Activated CD4-positive, alpha-beta T cell treated with anti-CD3 and anti-CD28 coated beads, Interleukin-2, amount 50 U/mL, for 1 hour (primary cell): ENCODE data around the gene A2M.
"Not testable (repeated sequence)": the region's sequence is repeated elsewhere in the genome, so short reads cannot be mapped to it uniquely, and the experiment has no call there.

ENCODE experiments used
- DNase-seq: peaks from one replicate; pipeline ENCODE4 v3.0.0-alpha.2; 2020

Gene A2M

DNA sequence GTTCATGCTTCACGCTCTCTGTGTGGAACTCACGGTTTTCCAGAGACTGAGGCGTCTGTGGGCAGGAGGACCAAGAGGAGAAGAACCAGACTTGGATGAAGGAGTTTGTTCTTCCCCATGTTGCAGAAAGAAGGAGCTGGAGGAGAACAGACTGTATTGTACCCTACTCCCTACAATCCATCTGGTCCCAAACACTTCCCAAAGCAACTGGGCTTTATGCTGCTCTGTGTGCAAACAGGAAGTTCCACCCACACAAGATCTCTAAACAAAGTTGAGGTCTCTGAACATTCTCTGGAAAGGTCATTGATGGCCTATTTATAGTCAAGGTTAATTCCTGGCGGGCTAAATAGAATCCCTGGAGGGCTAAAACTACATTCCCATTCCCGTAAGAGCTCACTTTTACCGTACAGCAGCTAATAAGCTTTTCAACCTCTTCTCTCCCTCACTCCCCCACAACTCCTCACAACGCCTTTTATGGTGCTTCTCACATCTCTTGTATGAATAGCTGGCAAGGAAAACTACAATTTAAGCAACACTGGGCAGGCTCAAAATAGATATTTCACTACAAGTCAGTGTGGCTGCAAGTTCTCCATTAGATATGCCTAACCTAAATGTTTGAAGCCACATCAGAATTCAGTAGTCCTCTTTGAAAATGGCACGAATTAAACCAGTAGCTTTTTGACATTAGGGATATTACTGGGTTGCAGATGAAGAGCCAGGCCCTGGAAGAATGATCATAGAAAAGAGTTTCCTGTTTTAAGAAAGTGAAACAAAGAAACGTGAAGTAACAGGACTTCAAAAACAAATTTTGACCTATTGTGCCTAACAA lies at the start of gene A2M:
TSS of gene A2M (minus strand) at position 189 of the 829 bp plus-strand sequence. CDS start at position 119, 70 bp downstream.
- DNase-seq = no peak

DNA sequence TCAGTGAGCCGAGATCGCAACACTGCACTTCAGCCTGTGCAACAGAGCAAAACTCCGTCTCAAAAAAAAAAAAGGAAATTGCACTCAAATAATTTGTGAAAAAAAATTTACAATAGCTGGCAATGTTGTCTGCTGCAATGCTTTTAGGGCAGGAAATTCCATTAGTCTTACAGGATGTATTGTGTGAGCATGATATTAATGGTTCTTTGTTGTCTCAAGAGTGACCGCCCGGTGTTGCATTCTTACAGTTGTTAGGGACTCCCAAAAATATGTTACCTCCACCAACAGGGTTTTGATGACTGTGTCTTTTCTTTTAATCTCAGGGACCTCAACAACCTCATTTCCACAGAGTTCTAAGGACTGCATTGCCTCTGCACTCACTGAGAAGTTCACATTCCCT lies 47.7 kb upstream of the A2M start:
- no peak for DNase-seq

GRCh38 chr12:9156119-9156518 lies 40.4 kb upstream of the A2M start:
- no peak for DNase-seq

DNA sequence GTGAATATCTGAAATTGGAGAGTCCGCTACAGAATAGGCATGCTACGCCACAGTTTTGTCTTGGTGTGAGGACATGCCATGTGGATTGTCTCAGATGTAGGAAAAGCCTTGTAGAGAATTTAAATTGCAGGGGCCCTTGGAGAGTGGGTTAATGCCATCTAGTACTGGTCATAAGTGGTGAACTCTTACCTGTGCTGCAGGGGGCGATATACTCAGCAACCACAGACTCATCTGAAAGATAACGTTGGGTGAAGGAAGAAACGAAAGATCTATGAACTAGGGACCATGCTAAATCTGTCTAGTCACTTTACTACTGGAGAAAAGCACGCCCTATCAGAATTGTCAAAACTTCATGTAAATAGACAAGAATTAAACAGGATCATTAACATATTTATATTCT lies 33.7 kb upstream of the A2M start:
- no peak for DNase-seq

DNA sequence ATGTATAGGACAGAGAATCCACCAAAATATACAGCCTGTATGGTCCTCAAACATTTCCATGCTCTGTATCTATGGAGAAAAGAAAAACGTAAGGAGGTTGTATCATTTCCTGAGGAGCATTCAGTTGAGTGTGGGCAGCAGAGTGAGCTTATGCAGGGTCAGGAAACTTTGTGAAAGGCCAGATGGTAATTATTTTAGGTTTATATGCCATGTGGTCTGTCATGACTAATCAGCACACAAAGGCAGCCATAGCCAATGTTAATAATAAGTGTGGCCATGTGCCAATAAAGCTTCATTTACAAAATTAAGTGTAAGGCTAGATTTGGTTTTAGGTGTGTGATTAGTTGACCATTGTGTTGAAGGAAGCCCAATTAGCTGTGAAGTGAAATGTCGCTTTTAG lies 33.2 kb upstream of the A2M start:
- no peak for DNase-seq

DNA sequence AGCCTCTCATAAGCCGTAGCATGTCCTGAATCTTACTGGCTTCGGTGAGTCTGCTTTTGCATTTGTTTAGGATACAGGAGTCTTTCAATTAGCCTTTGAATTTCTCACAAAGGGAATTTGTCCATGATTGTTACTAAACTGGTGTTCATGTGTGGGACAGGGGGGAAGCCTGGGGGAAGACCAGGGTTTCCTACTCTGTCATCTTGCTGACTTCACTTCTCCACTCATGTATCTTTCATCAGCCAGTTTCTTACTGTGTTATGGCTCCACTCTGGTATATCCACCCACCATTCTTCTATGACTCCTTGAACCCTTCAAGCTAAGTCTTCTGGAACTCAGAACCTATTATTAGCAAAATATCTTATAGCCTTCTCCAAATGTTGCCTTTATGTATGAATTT lies 31.7 kb upstream of the A2M start:
- no peak for DNase-seq

DNA sequence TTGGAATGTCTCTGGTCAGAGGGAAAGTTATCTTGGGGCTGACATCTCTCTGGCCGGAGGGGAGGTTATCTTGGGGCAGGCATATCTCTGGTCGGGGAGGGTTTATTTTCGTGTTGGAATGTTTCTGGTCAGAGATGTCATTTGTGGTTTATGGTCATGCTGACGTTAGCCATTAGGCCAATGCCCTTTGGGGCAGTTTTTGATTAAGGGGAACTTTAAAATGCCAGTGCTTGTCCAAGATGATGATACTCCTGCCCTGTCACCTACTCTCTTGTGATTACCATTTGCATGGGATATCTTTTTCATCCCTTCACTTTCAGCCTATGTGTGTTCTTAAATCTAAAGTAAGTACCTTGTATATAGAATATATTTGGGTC lies 29.0 kb upstream of the A2M start:
- no peak for DNase-seq

GRCh38 chr12:9143929-9144729 lies 28.4 kb upstream of the A2M start:
- no peak for DNase-seq

- DNase-seq = no peak
Measured at GRCh38 chr12:9143137-9143536, 27.4 kb upstream of the A2M start.

- DNase-seq = not testable (repeated sequence)
Measured at GRCh38 chr12:9139588-9140290, 24.0 kb upstream of the A2M start.

DNA sequence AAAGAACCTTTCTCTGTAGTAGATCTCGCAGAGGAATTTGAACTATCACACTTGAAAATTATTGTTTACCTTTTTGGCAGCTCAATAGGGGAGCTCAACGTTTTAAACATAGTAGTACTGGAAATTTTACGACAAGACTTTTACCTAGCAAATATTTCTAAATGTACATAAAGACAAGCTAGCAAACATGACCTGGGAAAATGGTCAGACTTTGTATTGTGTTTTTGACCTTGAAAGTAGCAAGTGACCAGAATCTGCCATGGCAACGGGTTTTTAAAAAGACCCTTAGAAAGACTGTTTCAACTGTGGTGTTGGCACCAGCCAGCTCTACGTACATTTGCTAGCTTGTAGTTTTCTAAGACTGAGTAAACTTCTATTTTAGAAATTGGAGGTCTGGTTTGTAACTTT lies 20.2 kb upstream of the A2M start:
- no peak for DNase-seq

DNA sequence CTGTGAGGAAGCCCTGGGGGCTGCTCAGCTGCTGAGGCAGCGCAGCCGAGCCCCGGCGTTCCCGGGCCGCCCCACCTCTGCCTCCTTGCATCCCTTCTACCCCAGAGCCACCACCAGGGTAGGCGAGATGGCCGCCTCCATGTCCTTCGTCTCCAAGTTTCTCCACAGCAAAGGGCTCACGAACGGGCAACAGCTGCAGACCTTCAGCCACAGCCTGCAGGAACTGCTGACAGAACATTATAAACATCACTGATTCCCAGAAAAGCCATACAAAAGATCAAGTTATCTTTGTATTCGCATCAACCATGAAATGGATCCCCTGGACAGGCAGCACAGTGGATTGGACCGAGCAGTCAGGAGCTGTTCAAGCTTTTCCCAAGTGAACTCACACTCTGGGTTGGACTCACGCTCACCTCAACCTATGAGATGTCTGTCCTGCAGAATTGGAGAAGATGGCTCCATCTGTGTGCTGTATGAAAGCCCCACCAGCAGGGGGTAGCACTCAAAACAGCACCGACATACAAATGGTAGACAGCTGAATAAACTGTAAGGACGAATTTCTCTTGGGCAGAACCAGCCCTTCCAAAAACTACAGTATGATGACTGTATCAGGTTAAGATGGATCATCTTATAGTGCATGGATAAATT lies 19.4 kb upstream of the A2M start:
- DNase-seq = no peak

DNA sequence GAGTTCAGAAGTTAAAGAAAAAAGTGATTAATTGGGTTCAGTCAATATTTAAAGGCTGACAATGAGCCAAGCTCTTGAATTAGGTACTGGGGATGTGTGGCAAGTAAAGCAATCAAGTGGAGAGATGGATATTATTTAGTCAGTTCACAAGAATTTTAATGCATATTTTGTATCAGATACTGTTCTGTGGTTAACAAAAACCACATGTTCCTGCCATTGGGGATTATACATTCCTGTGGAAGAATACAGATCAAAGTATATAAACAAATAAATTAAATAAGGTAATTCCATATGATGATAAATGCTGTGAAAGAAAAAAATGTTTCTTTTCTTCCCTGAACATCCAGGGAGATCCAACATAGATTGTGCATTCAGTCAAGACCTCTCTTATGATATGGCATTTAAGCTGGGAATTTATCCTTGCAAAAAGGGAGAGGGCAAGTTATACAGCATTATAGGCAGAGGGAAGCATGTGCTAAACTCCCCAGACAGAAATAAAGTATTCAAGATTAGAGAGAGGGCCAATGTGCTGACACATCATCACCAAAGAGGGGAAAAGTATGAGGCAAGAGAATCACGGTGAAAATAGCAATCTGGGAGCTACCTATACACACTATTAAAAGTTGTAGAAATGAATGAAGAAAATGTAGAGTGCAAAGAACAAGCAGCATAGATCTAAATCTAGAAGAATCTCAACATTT lies 17.6 kb upstream of the A2M start:
- no peak for DNase-seq

DNA sequence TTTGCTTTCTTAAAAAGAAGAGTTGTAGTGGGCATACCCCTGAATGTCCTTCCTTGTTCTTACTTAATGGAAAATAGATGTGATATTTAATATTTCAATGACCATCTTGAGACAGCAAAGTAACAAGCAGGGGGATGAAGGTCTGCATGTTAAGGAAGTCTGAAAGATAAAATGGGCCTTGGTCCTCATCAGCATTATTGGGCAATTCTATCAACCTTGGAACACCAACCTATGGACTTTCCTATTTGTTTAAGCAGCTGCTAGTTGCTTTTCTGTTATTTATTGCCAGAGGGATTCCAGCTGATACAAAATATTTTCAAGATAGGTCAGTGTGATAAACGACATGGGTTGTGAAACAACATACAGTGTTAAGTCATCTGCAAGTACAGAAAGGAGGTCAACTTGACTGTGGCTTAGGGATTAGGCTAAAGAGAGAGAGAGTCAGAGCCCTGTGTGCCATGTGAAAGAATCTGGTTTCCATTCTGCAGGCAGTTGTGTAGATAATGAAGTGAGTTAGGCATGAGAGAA lies 16.4 kb upstream of the A2M start:
- no peak for DNase-seq

GRCh38 chr12:9130244-9130643 lies 14.5 kb upstream of the A2M start:
- no peak for DNase-seq

GRCh38 chr12:9127936-9128663 lies 12.4 kb upstream of the A2M start:
- DNase-seq = no peak

- no peak for DNase-seq
Measured at GRCh38 chr12:9127484-9127883, 11.8 kb upstream of the A2M start.

DNA sequence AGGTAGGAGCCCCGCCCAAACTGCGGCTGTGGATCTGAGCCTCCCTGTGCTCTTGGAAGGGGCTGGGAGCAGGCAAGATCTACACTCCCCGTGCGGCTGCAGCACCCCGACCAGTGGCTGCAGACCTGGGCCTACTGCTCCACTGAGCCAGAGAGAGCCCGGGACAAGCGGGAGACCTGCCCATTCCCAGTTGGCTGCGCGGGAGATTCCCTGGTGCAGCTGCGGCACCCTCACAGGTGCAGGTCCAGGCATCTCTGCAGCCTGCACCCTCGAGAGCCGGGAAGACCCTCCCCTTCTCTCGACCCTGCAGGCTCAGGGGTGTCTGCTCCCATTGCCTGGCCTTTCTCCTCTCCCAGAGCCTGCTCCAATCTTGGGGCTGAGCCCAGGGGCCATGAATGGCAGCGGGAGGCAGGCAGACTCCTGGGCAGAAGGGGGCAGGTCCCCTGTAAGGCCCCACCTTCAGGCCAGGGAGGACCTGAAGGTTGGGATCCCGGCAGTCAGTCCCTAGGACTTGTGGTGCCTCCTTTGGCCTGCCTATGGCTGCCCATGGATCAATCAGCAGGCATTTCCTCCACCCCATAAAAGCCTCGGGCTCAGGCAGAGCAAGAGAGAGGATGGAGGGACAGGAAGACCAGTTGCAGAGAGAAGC lies 8.8 kb upstream of the A2M start:
- no peak for DNase-seq

DNA sequence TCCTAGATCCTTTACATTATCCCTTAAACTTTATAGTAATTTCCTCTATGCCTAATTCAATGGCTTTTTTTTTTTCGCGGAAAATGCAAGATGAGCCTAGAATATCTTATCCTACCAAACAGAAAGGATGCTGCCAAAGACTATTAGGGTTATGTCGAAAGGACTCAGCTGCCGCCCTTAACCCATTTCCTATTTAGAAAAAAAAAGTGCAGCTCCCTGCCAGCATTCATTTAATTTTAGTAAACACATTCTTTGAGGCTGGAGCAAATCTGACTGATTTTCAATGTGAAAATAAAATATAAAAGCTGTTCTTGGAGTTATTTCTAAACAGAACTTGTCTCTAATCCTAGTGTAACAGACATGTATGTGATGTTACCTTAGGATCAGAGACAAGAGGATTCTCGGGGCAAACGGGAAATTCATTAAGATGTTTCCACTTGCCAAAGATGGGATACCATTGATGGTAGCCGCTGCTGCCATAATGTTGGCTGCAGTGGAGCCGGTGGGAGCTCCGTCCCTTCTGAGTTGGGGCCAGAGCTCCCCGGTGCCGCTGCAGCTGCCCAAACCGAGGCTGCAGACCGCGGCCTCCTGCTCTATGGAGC lies 8.2 kb upstream of the A2M start:
- DNase-seq = no peak

GRCh38 chr12:9122091-9122609 lies 6.4 kb upstream of the A2M start:
- DNase-seq = no peak
